Fibroblast of skin of back (primary cell): Measurements from ENCODE around the gene PHACTR2.
"Not testable (repeated sequence)": the region's sequence is repeated elsewhere in the genome, so short reads cannot be mapped to it uniquely, and the experiment has no call there.

Source experiments
- DNase-seq: peaks from one replicate; pipeline ENCODE4 v3.0.0-alpha.2; 2013

The PHACTR2 gene

DNA sequence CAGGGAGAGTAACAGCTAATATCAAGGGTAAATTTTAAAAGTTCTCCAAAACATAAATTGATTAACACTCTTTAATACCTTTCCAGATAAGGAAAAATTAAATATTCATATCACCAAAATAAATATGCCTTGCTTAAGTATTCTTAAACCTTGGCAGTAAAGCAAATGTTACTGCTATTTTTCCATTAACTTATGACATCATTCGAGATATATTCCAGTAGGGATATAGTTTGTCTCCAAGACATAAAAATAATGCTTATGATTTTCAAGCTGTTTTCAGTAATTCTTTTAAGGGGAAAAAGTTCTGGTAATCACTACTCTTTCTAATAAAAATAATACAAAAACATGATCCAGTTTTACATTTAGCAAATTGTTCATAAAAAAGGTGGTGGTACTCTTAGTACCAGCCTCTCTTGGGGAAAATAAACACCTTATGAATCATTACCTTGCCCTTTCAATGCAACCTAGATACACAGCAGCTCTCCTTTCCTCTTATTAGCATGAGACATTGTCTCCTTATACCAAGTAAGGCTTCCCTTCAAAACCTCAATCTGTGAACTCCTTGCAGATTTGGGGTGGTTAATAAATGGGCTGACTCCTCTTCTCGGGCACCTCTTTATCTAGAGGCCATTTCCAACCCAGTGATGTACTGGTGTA lies 133.9 kb downstream of the PHACTR2 start:
- DNase-seq: no peak

DNA sequence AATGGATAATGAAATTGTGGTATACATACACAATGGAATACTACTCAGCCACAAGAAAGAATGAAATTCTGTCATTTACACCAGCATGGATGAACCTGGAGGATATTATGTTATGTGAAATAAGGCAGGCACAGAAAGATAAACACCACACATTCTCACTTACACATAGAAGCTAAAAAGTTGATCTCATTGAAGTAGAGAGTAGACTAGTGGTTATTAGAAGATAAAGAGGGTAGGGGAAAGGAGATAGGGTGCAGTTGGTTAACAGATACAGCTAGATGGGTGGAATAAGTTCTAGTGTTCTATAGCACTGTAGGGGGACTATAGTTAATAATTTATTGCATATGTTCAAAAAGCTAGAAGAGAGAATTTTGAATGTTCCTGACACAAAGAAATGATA lies 139.9 kb downstream of the PHACTR2 start:
- DNase-seq: no peak

- no peak for DNase-seq
These were observed 143.6 kb downstream of the PHACTR2 start for GRCh38 chr6:143821359-143821758.

- DNase-seq: peak; percentile 37
These were observed 144.8 kb downstream of the PHACTR2 start for GRCh38 chr6:143822584-143823024.

DNA sequence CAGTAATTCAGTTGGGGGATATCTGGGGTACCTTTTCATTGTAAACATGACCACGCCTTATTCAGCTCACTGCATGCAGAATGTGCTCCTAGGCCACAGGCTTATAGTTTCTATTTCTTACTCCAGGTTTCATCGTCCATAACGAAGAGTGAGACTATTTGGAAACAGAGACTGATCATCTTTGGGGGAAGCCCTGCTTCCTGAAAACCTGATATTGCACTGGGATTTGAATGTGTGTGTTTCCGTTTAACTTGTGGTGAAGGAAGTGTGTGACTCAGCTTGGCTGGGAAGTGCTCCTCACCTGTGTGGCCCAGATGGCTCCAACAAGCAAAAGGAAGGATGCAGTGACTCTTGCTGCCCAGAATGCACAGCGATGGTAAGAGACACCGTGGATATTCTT lies 145.8 kb downstream of the PHACTR2 start:
- DNase-seq: no peak

GRCh38 chr6:143828572-143828971 lies 150.8 kb downstream of the PHACTR2 start:
- DNase-seq: no peak

DNA sequence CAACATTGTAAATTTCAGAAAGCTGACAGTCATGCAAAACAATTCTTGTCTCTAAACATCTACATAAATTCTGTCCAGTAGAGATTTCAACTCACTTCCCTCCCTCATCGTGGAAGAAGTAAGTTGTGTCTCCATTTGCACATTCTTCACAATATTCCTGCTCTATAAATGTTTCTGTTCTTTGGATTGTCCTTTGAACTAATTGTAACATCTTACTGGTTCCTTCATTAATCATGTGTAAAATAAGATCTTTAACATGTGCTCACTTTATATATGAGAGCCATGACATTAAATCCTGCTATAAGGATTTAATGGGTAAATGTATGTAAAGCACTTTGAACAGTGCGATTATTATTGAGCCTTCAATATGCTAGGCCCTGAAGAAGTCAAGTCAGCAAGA lies 158.4 kb downstream of the PHACTR2 start:
- DNase-seq: no peak

DNA sequence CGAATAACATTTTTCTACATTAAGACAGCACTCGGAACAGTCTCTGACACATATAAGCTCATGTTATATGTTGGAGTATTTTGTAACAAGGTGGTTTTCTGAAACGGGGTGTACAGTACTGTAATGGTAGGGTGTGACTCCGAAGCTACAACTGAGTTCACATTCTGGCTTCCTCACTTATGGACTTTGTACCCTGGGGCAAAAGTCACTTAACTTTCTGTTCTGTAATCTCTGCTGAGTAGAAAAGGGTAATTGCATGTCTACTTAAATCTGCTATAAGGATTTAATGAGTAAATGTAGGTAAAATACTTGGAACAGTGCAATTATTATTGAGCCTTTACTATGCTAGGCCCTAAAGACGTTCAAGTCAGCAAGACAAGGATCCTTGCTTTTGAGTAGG lies 160.6 kb downstream of the PHACTR2 start:
- DNase-seq: no peak

- no peak for DNase-seq
These were observed 161.4 kb downstream of the PHACTR2 start for GRCh38 chr6:143839196-143839595.

DNA sequence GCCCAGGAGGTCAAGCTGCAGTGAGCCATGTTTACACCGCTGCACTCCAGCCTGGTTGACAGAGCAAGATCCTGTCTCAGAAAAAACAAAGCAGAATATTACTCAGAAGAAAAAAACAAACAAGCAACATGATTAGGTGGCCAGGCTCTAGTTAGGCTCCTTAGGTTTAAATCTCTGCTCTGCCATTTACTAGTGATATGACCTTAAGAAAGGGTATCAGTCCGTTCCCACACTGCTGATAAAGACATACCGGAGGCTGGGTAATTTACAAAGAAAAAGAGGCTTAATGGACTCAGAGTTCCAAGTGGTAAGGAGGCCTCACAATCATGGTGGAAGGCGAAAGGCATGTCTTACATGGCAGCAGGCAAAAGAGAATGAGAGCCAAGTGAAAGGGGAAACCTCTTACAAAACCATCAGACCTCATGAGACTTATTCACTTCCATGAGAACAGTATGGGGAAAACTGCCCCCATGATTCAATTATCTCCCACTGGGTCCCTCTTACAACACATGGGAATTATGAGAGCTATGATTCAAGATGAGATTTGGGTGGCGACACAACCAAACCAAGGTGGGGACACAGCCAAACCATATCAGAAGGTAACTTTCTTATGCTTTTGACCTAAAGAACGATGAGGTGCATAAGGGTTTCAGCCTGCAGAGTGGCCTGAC lies 163.0 kb downstream of the PHACTR2 start:
- DNase-seq: no peak

DNA sequence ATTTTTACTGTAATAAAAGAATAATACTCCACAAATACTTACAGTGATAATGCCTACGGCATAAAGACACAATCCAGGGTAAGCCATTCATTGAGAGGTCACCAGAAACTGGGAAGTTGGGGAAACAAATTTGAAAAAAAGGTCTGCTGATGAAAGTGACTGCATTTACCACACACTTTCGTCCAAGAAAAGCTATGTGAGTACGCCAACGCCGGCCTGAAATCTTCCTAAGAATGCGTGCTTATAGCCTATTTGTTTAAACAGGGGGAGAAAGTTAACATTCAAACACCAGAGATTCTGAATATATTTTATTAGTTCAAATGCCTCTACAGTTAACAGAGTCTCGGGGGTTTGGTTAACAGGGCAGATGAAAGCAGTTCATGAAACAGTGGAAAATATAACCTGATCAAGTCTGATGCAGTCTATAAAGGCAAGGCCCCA lies 164.7 kb downstream of the PHACTR2 start:
- no peak for DNase-seq

- peak; percentile 96 for DNase-seq
These were observed 165.3 kb downstream of the PHACTR2 start, which contains the start of gene LTV1 for GRCh38 chr6:143842902-143843676. TSS of gene LTV1 (plus strand) at chr6:143843338. CDS start at chr6:143843478, 140 bp downstream.

DNA sequence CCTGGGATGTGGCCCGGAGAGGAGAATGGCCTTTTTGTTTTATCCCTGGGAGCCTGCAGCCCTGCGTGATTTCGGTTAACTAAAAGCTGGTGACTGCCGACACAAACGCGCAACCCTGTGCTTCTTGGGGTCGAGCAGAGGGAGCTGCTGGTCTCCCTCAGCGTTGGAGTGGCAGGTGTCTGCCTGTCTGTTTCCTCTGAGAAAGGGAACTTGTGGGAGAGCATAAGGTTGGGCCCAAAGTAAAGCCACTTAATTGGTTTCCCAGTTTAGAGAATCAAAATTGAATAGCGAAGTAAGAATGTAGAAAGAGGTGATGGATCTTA lies 165.9 kb downstream of the PHACTR2 start:
- DNase-seq: no peak

- peak; percentile 8 for DNase-seq
These were observed 166.2 kb downstream of the PHACTR2 start for GRCh38 chr6:143844006-143844405.

DNA sequence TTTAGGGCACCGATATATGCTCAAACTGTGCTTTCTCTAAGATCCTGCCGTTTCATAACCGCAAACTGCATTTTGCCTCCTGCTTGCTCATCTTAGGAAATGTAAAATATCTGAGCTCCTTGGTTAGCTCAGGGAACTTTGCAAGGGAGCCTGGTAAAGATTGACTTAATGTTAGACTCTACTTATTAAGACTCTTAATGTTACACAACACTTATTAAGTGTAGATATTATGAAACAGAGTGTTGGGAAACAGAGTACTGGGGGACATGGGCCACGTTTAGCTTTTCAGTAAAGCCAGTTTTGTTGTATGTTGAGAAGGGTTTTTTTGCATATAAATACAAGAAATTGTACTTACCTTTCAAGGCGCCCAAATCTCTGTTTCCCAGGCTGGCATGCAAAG lies 167.3 kb downstream of the PHACTR2 start:
- DNase-seq: no peak

DNA sequence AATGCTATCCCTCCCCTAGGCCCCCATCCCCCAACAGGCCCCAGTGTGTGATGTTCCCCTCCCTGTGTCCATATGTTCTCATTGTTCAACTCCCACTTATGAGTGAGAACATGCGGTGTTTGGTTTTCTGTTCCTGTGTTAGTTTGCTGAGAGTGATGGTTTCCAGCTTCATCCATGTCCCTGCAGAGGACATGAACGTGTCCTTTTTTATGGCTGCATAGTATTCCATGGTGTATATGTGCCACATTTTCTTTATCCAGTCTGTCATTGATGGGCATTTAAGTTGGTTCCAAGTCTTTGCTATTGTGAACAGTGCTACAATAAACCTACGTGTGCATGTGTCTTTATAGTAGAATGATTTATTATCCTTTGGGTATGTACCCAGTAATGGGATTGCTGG lies 173.9 kb downstream of the PHACTR2 start:
- not testable (repeated sequence) for DNase-seq

DNA sequence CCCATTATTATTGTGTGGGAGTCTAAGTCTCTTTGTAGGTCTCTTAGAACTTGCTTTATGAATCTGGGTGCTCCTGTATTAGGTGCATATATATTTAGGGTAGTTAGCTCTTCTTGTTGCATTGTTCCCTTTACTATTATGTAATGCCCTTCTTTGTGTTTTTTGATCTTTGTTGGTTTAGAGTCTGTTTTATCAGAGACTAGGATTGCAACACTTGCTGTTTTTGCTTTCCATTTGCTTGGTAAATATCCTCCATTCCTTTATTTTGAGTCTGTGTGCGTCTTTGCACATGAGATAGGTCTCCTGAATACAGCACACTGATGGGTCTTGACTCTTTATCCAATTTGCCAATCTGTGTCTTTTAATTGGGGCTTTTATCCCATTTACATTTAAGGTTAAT lies 177.3 kb downstream of the PHACTR2 start:
- not testable (repeated sequence) for DNase-seq

- DNase-seq: not testable (repeated sequence)
These were observed 179.0 kb downstream of the PHACTR2 start for GRCh38 chr6:143856762-143857161.

DNA sequence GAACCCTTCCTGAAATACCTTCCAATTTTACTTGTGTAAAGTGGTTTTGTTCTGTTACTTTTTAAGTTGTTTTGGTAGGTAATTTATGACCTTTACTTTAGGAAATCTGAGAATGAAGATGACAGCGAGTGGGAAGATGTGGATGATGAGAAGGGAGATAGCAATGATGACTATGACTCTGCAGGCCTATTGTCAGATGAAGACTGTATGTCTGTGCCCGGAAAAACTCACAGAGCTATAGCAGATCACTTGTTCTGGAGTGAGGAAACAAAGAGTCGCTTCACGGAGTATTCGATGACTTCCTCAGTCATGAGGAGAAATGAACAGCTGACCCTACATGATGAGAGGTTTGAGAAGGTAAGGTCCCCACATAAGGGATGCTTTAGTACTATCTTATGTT lies 179.9 kb downstream of the PHACTR2 start:
- no peak for DNase-seq

- no peak for DNase-seq
These were observed 182.3 kb downstream of the PHACTR2 start for GRCh38 chr6:143859891-143860660.

- DNase-seq: no peak
These were observed 186.0 kb downstream of the PHACTR2 start for GRCh38 chr6:143863771-143864170.

- no peak for DNase-seq
These were observed 186.5 kb downstream of the PHACTR2 start, which contains the start of gene ZC2HC1B for GRCh38 chr6:143864234-143864633. TSS of gene ZC2HC1B (plus strand) at chr6:143864474. CDS start at chr6:143864540, 66 bp downstream.

DNA sequence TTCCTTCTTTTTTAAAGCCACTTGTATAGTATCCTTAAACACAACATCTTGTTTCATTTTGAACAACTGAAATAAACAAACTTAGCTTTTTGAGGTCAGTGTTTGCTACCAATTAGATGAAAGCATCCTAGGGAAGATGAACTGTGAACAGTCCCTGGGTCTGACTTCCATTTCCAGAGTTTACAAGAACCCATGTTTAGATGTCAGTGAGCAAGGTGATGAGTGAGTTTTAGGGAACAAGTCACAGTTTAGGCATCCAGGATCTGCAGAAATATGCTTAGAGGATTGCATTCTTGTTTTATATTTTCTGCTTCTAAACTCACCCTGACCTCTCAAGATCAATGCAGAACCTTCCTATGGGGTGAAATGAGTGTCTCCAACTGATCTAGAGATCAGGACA lies 189.5 kb downstream of the PHACTR2 start:
- DNase-seq: no peak
